ENCODE measurements around the gene RBP3.

RBP3 gene

GRCh38 chr10:47364911-47365310, 16.7 kb downstream of the RBP3 start:
- Mint-ChIP-seq H3K9me3 (no peaks in the 10 kb centered on the region), H3K4me3 (no peak overlapping the region), H3K27me3 (ENCODE audit: low read depth) (no peaks in the 10 kb centered on the region), H3K4me1 (ENCODE audit: low read depth) (no peaks in the 10 kb centered on the region), H3K36me3 (ENCODE audit: low read depth) (no peaks in the 10 kb centered on the region), H3K27ac (no peak overlapping the region)

- H3K27me3 Mint-ChIP-seq (ENCODE audit: low read depth), result no peaks in the 10 kb centered on the region
- H3K4me3 Mint-ChIP-seq, result no peak overlapping the region
- no peaks in the 10 kb centered on the region for H3K4me1 Mint-ChIP-seq (ENCODE audit: low read depth)
- no peak overlapping the region for H3K27ac Mint-ChIP-seq
- H3K9me3 Mint-ChIP-seq, result no peaks in the 10 kb centered on the region
- no peaks in the 10 kb centered on the region for H3K36me3 Mint-ChIP-seq (ENCODE audit: low read depth)
Observed at GRCh38 chr10:47365431-47366180, 17.4 kb downstream of the RBP3 start.

GRCh38 chr10:47366181-47366631, 18.0 kb downstream of the RBP3 start:
- no peaks in the 10 kb centered on the region for H3K36me3 Mint-ChIP-seq (ENCODE audit: low read depth)
- H3K27me3 Mint-ChIP-seq (ENCODE audit: low read depth), result no peaks in the 10 kb centered on the region
- H3K9me3 Mint-ChIP-seq, result no peaks in the 10 kb centered on the region
- no peak overlapping the region for H3K4me3 Mint-ChIP-seq
- H3K4me1 Mint-ChIP-seq (ENCODE audit: low read depth), result no peaks in the 10 kb centered on the region
- H3K27ac Mint-ChIP-seq, result no peak overlapping the region

- no peak overlapping the region for H3K27ac Mint-ChIP-seq
- H3K27me3 Mint-ChIP-seq (ENCODE audit: low read depth), result no peaks in the 10 kb centered on the region
Observed at GRCh38 chr10:47366731-47367460, 18.7 kb downstream of the RBP3 start.

GRCh38 chr10:47367646-47368045, 19.5 kb downstream of the RBP3 start:
- H3K4me1 Mint-ChIP-seq (ENCODE audit: low read depth), result no peaks in the 10 kb centered on the region
- H3K4me3 Mint-ChIP-seq, result no peak overlapping the region
- no peaks in the 10 kb centered on the region for H3K36me3 Mint-ChIP-seq (ENCODE audit: low read depth)
- no peaks in the 10 kb centered on the region for H3K27me3 Mint-ChIP-seq (ENCODE audit: low read depth)
- no peaks in the 10 kb centered on the region for H3K9me3 Mint-ChIP-seq
- no peak overlapping the region for H3K27ac Mint-ChIP-seq

More at GRCh38 chr10:47366731-47367460, 18.7 kb downstream of the RBP3 start:
- no peaks in the 10 kb centered on the region for H3K36me3 Mint-ChIP-seq (ENCODE audit: low read depth)
- H3K9me3 Mint-ChIP-seq, result no peaks in the 10 kb centered on the region
- no peak overlapping the region for H3K4me3 Mint-ChIP-seq
- H3K4me1 Mint-ChIP-seq (ENCODE audit: low read depth), result no peaks in the 10 kb centered on the region

- Mint-ChIP-seq H3K9me3 (no peaks in the 10 kb centered on the region), H3K27me3 (ENCODE audit: low read depth) (peaks cover 4% of the 10 kb centered on the region), H3K27ac (no peak overlapping the region), H3K36me3 (ENCODE audit: low read depth) (no peaks in the 10 kb centered on the region), H3K4me3 (no peak overlapping the region), H3K4me1 (ENCODE audit: low read depth) (no peaks in the 10 kb centered on the region)
Observed at GRCh38 chr10:47368431-47369180, 20.4 kb downstream of the RBP3 start.

GRCh38 chr10:47369251-47369894, 21.2 kb downstream of the RBP3 start:
- no peaks in the 10 kb centered on the region for H3K9me3 Mint-ChIP-seq
- no peaks in the 10 kb centered on the region for H3K36me3 Mint-ChIP-seq (ENCODE audit: low read depth)
- H3K4me1 Mint-ChIP-seq (ENCODE audit: low read depth), result no peaks in the 10 kb centered on the region
- no peak overlapping the region for H3K27ac Mint-ChIP-seq
- no peak overlapping the region for H3K4me3 Mint-ChIP-seq
- H3K27me3 Mint-ChIP-seq (ENCODE audit: low read depth), result peaks cover 5% of the 10 kb centered on the region

- H3K4me1 Mint-ChIP-seq (ENCODE audit: low read depth), result no peaks in the 10 kb centered on the region
- no peaks in the 10 kb centered on the region for H3K9me3 Mint-ChIP-seq
- H3K36me3 Mint-ChIP-seq (ENCODE audit: low read depth), result no peaks in the 10 kb centered on the region
- no peak overlapping the region for H3K4me3 Mint-ChIP-seq
- peaks cover 5% of the 10 kb centered on the region for H3K27me3 Mint-ChIP-seq (ENCODE audit: low read depth)
- H3K27ac Mint-ChIP-seq, result no peak overlapping the region
Observed at GRCh38 chr10:47370015-47370767, 22.0 kb downstream of the RBP3 start.

GRCh38 chr10:47370878-47371277, 22.7 kb downstream of the RBP3 start:
- no peaks in the 10 kb centered on the region for H3K4me1 Mint-ChIP-seq (ENCODE audit: low read depth)
- no peak overlapping the region for H3K27ac Mint-ChIP-seq
- H3K4me3 Mint-ChIP-seq, result no peak overlapping the region
- H3K9me3 Mint-ChIP-seq, result no peaks in the 10 kb centered on the region
- H3K27me3 Mint-ChIP-seq (ENCODE audit: low read depth), result peaks cover 10% of the 10 kb centered on the region
- H3K36me3 Mint-ChIP-seq (ENCODE audit: low read depth), result no peaks in the 10 kb centered on the region

GRCh38 chr10:47371629-47372485, 23.7 kb downstream of the RBP3 start:
- Mint-ChIP-seq H3K4me1 (ENCODE audit: low read depth) (no peaks in the 10 kb centered on the region), H3K4me3 (no peak overlapping the region), H3K9me3 (no peaks in the 10 kb centered on the region), H3K27ac (no peak overlapping the region), H3K27me3 (ENCODE audit: low read depth) (peaks cover 20% of the 10 kb centered on the region), H3K36me3 (ENCODE audit: low read depth) (no peaks in the 10 kb centered on the region)

- Mint-ChIP-seq H3K4me3 (no peak overlapping the region), H3K9me3 (no peaks in the 10 kb centered on the region), H3K27ac (no peak overlapping the region), H3K27me3 (ENCODE audit: low read depth) (peaks cover 29% of the 10 kb centered on the region), H3K4me1 (ENCODE audit: low read depth) (no peaks in the 10 kb centered on the region), H3K36me3 (ENCODE audit: low read depth) (no peaks in the 10 kb centered on the region)
Observed at GRCh38 chr10:47372726-47373125, 24.6 kb downstream of the RBP3 start.

GRCh38 chr10:47374611-47375536, 26.7 kb downstream of the RBP3 start:
- H3K27ac Mint-ChIP-seq, result no peak overlapping the region
- no peaks in the 10 kb centered on the region for H3K9me3 Mint-ChIP-seq
- H3K36me3 Mint-ChIP-seq (ENCODE audit: low read depth), result no peaks in the 10 kb centered on the region
- no peak overlapping the region for H3K4me3 Mint-ChIP-seq
- H3K27me3 Mint-ChIP-seq (ENCODE audit: low read depth), result peaks cover 34% of the 10 kb centered on the region
- H3K4me1 Mint-ChIP-seq (ENCODE audit: low read depth), result no peaks in the 10 kb centered on the region

All from T-helper 1 cell treated with Interleukin-12 subunit alpha and Interleukin-12 subunit beta and Interleukin-4 antibody, amounts not matched to agents 30 μg/mL and 1 μg/mL, for 36 hours (primary cell).